Cerebellar nuclear complex (tissue), 1 donor: ENCODE data around the gene ZBTB8A.
A peak's percentile ranks its signal among the peaks of the same experiment; 100 is the strongest.
"Not testable (repeated sequence)": the region's sequence is repeated elsewhere in the genome, so short reads cannot be mapped to it uniquely, and the experiment has no call there.

Source experiments
- DNase-seq, 2 experiments: peaks; one replicate each; lab custom pipeline; 2025; lab: John Stamatoyannopoulos, UW

The ZBTB8A gene

DNA sequence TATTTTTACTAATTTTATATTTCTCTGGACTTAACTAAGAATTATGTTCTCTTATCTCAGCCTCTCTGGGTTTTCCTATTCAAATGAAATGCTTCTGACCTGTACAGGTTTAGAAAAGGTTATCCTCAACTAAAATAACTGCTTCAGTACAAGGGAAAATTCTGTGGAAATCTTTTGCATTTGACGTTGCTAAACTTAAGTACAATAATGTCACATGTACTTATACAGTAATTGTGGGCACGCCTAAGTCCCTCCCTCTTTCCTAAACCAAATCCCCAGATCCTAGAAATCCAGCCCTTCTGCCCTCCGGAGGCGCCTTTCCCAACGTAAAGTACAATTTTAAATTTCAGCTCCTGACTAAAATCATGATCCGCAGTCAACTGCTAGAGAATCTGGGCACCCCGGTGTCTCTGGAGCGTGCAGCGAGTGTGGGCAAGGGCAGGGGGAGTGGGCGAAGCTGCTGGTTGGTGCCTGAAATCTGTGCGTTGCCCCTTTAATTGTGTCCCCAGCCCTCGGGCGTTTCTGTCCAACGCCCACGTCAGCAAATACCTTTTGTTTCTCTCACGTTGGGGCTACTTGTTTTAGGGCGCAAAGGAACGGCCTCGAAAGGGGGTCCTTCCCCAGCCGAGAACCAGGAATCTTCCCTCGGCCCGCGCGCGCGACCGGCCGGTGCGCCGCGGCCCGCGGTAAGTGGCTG lies at the start of gene ZBTB8A:
Gene ZBTB8A, plus strand, starts transcription at position 541 of the 697 bp plus-strand sequence. CDS start 53,505 bp downstream, outside the sequence.
- DNase-seq = peak in 1 of 2 experiments; percentile 29

DNA sequence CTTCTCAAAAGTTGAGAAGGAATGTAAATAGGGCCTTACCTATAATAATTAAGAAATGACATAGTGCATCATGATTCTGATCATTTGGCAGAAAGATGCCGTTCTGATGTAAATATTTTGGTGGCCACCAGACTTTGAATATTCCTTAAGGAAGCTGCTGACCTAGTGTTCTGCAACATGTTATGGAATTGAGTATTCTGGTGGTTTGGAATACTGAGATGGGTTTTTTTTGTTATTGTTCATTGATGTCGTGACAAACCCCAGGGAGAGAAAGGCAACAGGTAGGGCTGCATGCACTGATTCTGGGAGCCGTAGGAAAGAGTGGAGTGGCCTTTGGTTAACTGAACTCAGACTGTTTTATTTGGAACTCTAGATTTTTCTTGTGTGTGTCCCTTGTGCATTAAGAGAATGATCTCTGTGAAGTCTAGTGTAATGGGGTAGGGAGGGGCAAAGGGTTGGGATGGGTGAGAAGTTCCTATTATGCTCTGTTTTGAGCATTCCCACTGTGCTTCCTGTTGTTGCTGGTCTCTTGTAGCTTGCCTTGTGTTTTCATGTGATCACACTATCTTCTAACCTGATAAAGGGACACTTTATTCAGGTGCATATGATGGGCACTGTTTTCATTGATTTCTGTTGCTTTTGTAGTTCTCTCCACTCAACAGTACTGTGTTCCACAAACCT lies 49.3 kb upstream of the ZBTB8A start:
- no peak for DNase-seq

DNA sequence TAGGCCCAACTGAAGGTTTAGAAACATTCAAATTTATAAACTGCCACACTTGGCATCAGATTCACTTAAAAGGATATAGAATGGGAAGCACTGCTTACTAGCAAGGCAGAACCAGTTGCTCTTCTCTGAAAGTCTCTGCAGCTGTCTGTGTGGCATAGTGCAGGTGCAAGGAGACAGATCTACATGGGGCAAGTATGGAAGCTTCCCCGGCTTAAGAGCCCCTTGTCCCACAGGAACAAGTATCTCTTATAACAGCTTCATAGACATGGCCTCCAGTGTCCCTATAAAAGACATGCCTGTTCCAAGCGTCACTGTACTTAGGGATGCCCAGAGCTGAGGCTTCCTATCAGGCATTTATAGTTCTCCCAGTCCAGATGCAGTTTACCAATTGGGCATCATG lies 47.8 kb upstream of the ZBTB8A start:
- DNase-seq = no peak

DNA sequence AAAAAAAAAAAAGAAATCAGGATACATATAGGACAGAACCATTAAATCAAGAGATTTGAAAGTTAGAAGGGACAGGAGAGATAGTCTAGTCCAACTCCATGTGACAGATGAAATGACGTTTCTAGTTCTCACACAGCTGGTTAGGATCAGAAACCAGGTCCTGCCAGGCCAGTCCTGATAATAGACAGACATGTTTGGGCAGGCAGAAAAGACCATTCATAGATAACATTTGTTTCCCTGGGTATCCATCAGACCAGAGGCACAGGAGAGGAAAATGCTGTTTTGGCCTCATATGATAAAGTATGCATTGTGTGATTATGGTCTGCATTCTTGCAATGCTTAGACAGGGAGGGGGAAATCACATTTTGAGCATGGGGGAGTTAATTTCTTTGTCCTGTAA lies 45.0 kb upstream of the ZBTB8A start:
- DNase-seq = no peak

DNA sequence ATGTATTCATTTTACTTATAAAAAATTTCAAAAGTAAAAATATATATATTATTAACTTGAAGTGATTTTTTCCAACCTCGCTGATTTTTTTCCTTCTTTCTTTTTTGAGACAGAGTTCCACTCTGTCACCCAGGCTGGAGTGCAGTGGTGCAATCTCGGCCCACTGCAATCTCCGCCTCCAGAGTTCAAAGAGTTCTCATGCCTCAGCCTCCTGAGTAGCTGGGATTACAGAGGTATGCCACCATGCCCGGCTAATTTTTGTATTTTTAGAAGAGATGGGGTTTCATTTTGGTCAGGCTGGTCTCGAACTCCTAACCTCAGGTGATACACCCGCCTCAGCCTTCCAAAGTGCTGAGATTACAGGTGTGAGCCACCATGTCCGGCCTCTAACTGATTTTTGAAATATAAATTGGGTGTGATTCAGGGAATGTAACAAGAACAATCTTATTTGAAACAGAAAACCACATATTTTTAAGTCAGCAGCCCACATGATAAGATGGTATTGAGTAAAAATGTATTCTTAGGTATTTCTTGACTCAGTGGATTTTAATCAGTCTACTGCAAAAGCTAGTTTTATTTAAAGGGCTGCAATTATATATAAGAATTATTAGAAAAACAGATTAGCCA lies 44.4 kb upstream of the ZBTB8A start:
- DNase-seq = no peak

DNA sequence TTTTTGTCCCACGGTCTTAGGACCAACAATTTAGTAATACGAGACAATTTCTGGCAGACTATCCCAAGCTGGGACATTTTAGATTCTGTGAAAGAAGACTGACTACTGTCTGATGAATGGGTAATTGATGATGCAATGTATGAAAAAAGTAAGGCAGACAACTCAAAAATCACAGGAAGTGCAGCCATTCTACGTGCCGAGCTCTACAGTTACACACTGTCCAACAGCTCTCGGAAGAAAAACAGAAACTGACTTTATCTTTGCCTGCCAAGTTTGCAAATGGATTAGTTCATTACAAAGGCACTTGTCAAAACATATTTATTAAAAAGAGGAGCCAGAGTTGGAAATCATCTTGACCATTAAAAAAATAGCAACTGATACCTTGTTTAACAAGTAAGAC lies 43.1 kb upstream of the ZBTB8A start:
- no peak for DNase-seq

DNA sequence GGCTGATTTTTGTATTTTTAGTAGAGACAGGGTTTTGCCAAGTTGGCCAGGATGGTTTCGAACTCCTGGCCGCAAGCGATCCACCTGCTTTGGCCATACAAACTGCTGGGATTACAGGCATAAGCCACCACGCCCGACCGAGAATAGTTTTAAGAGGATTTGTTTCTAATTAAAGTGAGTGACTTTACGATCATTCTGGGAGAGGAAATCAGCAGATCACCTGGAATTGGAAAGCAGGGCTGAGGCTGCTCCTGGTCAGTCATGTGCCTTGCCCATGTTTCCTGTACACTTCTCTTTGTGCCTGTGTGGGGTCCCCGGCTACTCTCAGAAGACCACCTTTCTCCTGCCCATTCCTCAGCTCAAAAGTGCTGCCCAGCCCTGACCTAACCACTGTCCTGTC lies 40.5 kb upstream of the ZBTB8A start:
- no peak for DNase-seq

DNA sequence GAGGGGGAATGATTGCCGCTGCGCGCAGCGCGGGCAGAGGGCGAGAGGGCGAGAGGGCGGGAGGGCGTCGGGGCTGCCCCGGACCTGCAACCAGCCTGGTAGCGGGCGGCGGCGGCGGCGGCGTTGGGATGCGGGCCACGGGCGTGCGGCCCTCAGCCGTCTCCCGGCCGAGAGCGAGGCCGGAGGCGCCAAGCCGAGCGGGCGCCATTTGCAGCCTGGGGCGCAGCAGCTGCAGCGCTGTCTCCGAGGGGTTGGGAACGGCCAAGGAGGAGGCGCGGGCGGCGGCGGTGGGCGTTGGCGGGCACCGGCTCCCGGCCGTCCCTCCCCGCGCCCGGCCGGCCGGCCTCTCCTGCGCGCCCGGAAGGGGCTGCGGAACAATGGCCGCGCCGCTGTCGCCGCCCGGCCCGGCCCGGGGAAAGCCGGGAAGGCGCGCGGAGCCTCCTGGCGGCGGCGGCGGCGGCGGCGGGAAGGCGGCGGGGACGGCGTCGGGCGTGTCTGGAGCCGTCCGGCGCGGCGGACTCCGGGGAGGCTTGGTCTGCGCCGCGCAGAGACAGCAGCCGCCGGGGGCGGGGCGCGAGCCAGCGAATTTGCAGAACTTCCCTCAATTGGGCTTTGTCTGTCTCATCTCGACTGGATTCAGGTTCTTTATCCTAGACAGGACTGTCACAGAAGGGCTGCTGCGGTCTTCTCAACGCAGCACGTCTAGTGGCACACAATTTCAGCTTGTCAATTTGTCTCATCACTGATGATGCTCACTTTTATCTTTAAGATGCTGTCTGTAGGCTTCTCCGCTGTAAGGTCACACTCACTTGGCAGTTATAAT lies 38.6 kb upstream of the ZBTB8A start:
- no peak for DNase-seq

DNA sequence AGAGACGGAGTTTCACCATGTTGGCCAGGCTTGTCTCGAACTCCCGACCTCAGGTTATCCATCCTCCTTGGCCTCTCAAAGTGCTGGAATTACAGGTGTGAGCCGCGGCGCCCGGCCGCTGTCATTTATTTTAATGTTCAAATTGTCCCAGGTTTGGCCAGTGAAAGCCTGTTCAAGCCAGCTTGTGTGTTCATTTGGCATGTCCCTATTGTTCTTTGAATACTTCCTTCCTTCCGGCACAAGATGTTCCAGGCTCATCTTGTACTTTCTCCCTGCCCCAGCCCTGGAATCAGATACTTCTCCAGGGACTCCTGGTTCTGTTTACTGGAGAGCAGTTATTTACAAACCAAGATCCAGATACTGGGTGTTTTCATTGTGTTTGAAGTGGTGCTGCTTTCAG lies 37.4 kb upstream of the ZBTB8A start:
- DNase-seq = no peak

DNA sequence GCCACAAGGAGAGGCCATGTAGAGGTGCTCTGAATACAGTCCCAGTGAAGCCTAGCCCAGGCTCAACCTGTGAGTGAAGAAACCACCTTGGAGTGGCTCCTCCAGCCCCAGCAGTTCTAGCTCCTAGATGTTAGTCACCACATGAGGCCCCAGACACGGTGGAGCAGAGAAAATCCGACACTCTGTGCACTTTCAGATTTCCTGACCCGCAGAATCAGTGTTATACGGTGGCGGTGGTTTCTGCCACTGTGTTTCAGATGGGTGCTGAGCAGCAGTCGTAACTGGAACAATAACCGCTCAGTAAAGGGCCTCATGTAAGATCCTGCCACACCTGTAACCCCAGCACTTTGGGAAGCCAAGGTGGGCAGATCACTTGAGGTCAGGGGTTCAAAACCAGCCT lies 36.1 kb upstream of the ZBTB8A start:
- DNase-seq = no peak

DNA sequence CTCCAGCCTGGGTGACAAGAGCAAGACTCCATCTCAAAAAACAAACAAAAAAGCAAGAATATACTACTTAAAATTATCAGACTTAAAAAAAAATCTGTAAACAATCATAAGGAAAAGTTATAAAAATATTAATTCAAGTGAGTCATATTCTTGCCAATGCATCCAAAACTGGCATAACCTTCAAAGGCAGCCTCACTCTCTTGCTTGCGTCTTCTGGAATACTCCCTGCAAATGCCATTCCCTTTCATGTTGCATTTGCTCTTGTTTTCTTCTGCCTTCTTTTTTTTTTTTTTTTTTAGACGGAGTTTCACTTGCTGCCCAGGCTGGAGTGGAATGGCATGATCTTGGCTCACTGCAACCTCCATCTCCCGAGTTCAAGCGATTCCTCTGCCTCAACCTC lies 32.2 kb upstream of the ZBTB8A start:
- no peak for DNase-seq

DNA sequence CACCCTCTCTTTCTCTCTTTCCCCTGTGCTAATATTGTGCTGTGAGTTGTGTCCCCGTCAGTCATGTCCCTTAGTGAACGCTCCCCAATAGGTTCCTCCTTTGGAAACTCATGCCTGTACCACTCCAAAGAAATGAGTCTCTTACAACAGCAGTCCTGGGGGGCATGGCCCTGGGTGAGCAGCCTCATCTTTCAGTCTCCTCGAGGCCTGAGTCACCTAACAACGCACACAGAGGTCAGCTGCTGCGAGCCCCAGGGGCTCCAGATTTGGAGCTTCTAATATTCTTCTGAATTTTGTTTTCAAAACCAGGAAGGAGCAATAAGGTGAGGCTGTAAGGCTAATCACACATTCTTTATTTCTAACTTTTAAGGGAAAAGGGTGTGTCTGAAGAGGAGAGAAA lies 30.5 kb upstream of the ZBTB8A start:
- no peak for DNase-seq

DNA sequence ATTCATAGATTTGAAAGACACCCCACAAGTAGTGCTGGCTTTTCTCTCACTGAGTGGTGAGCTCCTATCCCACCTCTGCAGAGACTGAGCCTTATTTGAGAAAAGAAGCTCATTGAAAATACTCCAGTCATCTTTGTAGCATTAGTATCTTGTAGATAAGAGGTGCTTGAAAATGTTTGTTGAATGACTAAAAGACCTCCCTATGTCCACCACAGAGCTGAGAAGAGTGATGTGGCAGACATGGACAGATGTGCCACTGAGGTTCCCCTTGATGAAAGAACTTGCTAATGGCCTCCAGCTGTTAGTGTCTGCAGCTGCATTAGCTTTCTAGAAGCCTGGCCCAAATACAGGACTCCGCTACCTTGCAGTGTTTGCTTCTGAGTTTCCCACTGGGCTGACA lies 29.3 kb upstream of the ZBTB8A start:
- DNase-seq = no peak

DNA sequence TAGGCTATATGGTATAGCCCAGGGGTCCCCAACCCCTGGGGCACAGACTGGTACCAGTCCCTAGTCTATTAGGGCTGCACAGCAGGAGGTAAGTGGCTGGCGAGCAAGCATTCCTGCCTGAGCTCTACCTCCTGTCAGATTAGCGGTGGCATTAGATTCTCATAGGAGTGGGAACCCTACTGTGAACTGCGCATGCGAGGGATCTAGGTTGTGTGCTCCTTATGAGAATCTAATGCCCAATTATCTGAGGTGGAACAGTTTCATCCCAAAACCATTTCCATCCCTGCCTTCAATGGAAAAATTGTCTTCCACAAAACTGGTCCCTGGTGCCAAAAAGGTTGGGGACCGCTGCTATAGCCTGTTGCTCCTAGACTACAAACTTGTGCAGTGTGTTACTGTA lies 22.8 kb upstream of the ZBTB8A start:
- DNase-seq = no peak

DNA sequence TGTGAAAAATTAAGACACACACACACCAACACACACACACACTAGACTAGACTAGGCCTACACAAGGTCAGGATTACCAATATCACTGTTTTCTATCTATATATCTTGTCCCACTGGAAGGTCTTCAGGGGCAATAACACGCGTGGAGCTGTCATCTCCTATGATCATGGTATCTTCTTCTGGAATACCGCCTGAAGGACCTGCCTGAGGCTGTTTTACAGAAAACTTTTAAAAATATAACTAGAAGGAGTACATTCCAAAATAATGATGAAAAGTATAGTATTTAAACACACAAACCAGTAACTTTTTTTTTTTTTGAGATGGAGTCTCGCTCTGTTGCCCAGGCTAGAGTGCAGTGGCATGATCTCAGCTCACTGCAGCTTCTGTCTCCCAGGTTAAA lies 20.3 kb upstream of the ZBTB8A start:
- no peak for DNase-seq

DNA sequence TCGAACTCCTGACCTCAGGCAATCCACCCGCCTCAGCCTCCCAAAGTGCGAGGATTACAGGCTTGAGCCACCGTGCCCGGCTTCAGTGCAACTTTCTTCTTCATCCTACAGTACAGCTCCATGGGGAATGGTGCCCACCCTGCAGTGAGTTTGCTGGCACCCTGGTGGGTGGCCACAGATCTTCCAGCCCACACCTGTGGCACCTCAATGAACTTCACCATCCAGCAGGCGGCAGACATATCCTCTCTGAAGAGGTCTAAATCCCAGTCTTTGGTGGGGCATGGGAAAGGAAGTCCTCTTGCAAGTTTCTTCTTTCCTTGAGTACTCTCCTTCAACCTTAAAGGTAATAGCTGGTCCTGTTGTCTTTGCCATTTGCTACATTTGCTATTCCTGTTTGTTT lies 18.1 kb upstream of the ZBTB8A start:
- no peak for DNase-seq

DNA sequence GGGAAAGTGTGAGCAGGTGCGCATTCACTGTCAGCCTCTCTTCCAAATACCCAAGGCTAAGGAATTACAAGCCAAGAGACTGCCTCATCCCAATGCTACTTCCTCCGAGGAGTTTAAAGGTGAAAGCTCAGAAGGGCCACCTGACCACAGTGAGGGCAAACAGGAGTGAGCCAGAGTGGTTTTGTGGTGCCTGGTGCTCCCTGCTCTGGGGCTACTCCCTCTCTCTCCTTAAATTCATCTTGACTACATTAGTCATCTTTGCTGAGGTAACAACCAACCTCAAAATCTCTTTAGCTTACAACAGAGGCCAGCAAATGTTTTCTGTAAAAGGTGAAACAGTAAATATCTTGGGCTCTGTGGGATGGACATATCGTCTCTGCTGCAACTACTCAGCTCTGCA lies 14.2 kb upstream of the ZBTB8A start:
- no peak for DNase-seq

DNA sequence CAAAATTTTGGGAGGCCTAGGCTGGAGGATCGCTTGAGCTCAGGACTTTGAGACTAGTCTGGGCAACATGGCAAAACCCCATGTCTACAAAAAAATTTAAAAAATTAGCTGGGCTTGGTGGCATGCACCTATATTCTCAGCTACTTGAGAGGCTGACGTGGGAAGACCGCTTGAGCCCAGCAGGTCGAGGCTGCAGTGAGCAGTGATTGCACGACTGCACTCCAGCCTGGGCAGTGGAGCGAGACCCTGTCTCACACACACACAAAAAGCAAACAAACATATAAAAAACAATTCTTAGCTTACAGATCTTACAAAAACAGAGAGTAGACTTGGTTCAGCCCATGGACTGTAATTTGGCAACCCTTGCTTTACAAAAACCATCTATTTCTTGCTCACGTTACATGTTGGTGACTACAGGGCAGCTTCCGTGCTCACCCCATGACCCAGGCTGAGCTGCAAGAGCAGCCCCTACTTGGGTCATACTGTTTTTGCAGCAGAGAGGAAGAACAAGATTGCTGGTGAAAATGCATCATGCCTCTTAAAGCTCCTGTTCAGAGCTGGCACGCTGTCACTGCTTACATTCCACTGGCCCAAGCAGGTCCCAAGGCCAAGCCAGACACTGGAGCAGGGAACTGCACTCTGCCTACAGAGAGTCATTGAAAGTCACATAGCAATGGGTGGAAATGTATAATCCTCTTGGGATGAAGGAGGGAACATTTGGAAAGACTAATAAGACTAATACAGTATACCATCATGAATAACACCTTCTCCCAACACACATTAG lies 13.4 kb upstream of the ZBTB8A start:
- no peak for DNase-seq

DNA sequence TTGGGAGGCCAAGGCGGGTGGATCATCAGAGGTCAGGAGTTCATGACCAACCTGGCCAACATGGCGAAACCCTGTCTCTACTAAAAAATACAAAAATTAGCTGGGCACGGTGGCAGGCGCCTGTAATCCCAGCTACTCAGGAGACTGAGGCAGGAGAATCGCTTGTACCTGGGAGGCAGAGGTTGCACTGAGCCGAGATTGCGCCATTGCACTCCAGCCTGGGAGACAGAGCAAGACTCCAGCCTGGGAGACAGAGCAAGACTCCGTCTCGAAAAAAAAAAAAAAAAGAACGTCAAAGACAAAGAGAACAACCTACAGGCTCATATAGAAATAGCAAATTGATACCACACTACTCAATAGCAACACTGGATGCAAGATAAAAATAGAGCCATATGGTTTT lies 10.7 kb upstream of the ZBTB8A start:
- DNase-seq = not testable (repeated sequence)

DNA sequence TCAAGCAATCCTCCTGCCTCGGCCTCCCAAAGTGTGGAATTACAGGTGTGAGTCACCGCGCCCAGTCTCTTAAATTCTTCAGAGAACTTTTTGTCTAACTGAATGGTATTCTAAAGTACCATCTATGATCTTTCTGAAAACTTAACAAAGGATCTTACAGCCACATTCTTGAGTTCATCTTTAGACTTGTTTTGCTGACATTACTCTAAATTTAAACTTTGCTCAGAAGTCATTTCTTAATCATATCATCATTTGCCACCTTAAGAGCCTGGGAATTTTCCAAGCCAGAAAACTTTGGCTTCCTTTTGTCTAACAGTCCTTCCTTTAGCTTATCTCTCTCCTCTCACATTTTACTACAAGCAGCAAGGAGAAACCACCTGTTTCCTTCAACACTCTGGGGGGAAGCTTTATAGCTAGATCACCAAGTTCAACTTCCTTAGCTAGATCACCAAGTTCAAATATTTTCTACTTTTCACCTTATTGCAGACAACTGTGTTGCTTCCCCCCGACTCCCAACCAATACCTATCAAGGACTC lies 5.4 kb upstream of the ZBTB8A start:
- DNase-seq = no peak

DNA sequence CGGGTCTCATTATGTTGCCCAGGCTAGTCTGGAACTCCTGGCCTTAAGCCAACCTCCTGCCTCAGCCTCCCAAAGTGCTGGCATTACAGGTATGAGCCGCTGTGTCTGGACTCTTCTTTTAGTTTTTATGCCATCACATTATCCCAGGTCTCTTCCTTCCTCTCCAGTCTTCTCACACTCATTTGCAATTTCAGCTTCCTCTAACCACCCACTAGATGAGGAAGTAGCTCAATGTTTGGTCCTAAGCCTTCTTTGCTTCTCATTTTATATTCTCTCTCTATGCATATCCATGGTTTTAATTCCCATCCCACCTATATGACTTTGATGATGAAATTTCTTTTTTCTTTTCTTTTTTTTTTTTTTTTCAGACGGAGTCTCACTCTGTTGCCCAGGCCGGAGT lies 3.1 kb upstream of the ZBTB8A start:
- no peak for DNase-seq
